Thyroid gland (tissue), 4 donors: Measurements from ENCODE around the gene AMIGO1. TPM values are rescaled to one million over a fixed set of nuclear protein-coding genes. Genes with fewer than 3 reads are reported as not detected.

Experiments used
- DNase-seq, 2 donors: peaks; one replicate each; pipeline ENCODE4 v3.0.0-alpha.2; 2019
- H3K27ac ChIP-seq, 3 donors: fragments of 200-600 bp; sonication (generic); 1 replicate in 2 of 3; 2 replicates in 1 of 3; pipeline ENCODE4 v1.5.1; 2016 to 2019; ENCODE audit warnings: mild to moderate bottlenecking in 1 of 3, moderate library complexity in 1 of 3
- H3K27me3 ChIP-seq: fragments of 200-600 bp; sonication (generic); one replicate; pipeline ENCODE4 v1.5.1; 2019
- H3K36me3 ChIP-seq, 2 donors: fragments of 200-600 bp; sonication (generic); one replicate each; pipeline ENCODE4 v1.5.1; 2016 to 2019
- H3K4me1 ChIP-seq, 2 donors: fragments of 200-600 bp; sonication (generic); one replicate each; pipeline ENCODE4 v1.5.1; 2017 to 2019
- H3K4me3 ChIP-seq, 3 donors: fragments of 200-600 bp; sonication (generic); replicated peaks in 1 of 3; 1 replicate in 2 of 3; 2 replicates in 1 of 3; pipeline ENCODE4 v1.5.1; 2016; ENCODE audit warnings: mild to moderate bottlenecking in 1 of 3
- H3K9me3 ChIP-seq: fragments of 200-600 bp; sonication (generic); one replicate; pipeline ENCODE4 v1.5.1; 2017
- POLR2A ChIP-seq, 2 donors: fragments of 450-650 bp; IDR thresholded peaks; one replicate each; pipeline ENCODE4 v1.6.1; 2017; ENCODE audit warnings: antibody characterized with exemption in 2 of 2, mild to moderate bottlenecking in 2 of 2, moderate library complexity in 1 of 2
- WGBS, 2 donors: methylation state at CpG; one replicate each; pipeline ENCODE4 v1.1.5; 2017; 5-methylcytosine and 5-hydroxymethylcytosine counted together
- intact Hi-C: fragments of 100-400 bp; cut with DNase I; formaldehyde crosslinking; loops from one replicate; pipeline ENCODE4 v1.15.1; 2023
- total RNA-seq, 4 donors: library from RNA; depleted of rRNA; stranded (reverse); fragments of >200 nt; gene quantifications; one replicate each; pipeline ENCODE4 v1.2.3, GENCODE V29; 2016
- TF ChIP-seq, protein P1 (sequence below), 6 experiments: fragments of 200-600 bp in 3 of 6; fragments of 450-650 bp in 3 of 6; sonication (generic) in 3 of 6; IDR thresholded peaks; one replicate each; pipeline ENCODE4 v1.5.1; 2016 to 2019; ENCODE audit warnings: antibody characterized with exemption in 6 of 6, mild to moderate bottlenecking in 2 of 6, inconsistent platforms in 1 of 6, moderate library complexity in 1 of 6

The AMIGO1 gene
- total RNA-seq, 4 donors from 2014 or later: 13.5 to 14.0 (median 13.8) TPM

DNA sequence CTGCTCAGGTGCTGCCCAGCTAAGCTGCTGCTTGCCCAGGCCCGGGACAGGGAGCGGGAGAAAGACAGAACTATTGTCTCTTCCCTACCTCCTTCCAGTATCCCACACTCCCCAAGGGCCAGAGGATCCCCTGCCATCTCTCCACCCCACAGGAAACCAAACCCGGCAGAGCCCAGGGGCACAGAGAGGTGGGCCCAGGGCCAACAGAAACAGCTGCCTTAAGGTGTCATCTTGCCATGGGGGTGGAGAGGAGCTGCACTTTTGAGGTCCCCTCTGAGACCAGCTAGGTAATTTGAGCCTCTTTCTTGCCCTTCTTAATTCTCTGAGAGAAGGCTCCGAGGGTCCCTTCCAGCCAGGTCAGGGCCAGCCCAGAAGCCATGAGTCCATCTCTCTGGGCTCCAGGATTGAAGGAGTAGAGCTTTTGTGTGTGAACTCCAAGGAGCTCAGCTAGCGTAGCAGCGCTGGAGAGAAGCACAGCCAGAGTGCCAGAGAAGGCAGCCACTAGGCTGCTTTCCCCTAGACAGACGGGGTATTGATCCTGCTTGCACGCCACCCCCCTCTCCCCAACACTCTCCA is 20.4 kb upstream of the AMIGO1 start:
- H3K27ac ChIP-seq: no peak overlapping the region
- no peak overlapping the region for H3K4me3 ChIP-seq
- no peaks in the 10 kb centered on the region for H3K36me3 ChIP-seq
- H3K4me1 ChIP-seq: peaks cover 4 to 6% of the 10 kb centered on the region in 2 donors
- DNase-seq: no peak
- intact Hi-C loops: loop anchor here (2.0 to 10.0 kb wide), 3 partner anchors 37 to 265 kb away; partner anchors contain the start of gene PSMA5
- H3K27me3 ChIP-seq: no peaks in the 10 kb centered on the region
- no peak for TF ChIP-seq POLR2A (IDR thresholded peaks at IDR 0.05)
- TF ChIP-seq, protein P1, sequence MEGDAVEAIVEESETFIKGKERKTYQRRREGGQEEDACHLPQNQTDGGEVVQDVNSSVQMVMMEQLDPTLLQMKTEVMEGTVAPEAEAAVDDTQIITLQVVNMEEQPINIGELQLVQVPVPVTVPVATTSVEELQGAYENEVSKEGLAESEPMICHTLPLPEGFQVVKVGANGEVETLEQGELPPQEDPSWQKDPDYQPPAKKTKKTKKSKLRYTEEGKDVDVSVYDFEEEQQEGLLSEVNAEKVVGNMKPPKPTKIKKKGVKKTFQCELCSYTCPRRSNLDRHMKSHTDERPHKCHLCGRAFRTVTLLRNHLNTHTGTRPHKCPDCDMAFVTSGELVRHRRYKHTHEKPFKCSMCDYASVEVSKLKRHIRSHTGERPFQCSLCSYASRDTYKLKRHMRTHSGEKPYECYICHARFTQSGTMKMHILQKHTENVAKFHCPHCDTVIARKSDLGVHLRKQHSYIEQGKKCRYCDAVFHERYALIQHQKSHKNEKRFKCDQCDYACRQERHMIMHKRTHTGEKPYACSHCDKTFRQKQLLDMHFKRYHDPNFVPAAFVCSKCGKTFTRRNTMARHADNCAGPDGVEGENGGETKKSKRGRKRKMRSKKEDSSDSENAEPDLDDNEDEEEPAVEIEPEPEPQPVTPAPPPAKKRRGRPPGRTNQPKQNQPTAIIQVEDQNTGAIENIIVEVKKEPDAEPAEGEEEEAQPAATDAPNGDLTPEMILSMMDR (IDR thresholded peaks at IDR 0.05): no peak
- no peaks in the 10 kb centered on the region for H3K9me3 ChIP-seq
- WGBS, 2 donors: 42 to 62% methylated on average over 7 to 8 of the region's 8 CpGs

DNA sequence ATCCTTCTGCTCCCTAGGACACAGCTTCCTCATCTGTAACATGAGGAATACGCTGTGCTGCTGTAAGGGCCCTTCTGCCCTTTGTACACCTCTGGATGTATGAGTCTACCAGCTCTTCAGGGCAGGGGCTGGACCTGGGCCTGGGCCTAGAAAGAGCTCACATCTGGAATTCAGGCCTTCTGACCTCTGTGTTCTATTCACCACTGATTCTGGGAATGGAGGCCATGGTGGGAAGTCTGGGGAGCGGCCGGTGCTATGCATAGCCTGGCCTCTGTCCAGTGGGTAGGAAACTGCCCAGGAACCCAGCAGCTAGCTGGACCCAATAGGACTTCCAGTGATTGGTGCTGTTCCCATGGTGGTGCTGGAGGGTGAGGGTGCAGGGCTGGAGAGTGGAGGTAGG is 19.2 kb upstream of the AMIGO1 start:
- intact Hi-C loops: no loop called here
- Histone ChIP-seq H3K4me1 (peaks cover 4 to 6% of the 10 kb centered on the region in 2 donors), H3K27ac (no peak overlapping the region), H3K36me3 (no peaks in the 10 kb centered on the region), H3K9me3 (no peaks in the 10 kb centered on the region), H3K4me3 (no peak overlapping the region), H3K27me3 (no peaks in the 10 kb centered on the region)
- DNase-seq: no peak
- 92% methylated on average over 3 of the region's 3 CpGs; no CpG with 5 or more reads in 1 of the 2 donors for WGBS, 2 donors
- no peak for TF ChIP-seq POLR2A (IDR thresholded peaks at IDR 0.05)

DNA sequence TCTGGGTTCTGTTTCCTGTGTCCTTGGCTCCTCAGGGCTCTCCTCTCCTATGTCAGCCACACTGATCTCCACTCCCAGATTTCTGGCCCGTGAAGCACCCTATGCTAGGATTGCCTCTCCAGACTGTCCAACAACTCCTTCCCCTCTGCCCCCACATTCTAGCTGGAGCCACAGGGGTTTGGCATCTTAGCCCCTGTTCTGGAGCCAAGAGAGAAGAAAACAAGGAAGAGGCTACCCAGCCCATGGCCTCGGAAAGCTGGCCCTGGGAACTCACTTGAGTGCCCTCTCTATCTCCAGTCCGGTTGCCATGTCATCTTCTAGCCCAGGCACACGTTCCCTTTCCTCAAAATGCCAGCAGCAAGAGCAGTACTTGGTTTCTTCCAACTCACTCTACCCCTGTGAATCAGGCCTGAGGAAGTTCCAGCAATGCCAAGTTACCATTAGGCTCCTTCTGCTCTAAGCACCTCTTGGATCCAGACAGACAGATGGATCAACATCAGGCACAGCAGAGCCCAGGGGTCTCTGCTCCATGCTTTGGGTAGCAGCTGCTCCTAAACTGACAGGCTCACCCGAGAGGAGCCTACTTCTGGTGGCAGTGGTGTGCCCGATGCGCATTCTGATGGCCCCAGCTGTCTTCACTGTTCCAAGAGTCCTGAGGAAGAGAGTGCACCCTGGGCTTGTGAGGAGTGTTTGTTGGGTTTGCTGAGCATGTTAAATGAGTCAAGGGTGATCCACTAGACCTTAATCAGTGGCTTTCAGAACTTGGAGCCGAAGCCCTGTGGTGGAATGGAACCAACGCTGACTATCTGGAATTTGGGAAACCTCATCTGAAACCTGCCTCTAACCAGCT is 18.5 kb upstream of the AMIGO1 start:
- Histone ChIP-seq H3K4me3 (no peak overlapping the region), H3K36me3 (no peaks in the 10 kb centered on the region), H3K27ac (no peak overlapping the region), H3K9me3 (no peaks in the 10 kb centered on the region), H3K4me1 (peaks cover 4 to 6% of the 10 kb centered on the region in 2 donors), H3K27me3 (no peaks in the 10 kb centered on the region)
- intact Hi-C loops: no loop called here
- WGBS, 2 donors: 87 to 88% methylated on average over 6 to 9 of the region's 9 CpGs
- DNase-seq: no peak
- TF ChIP-seq, protein P1 (IDR thresholded peaks at IDR 0.05): no peak
- TF ChIP-seq POLR2A (IDR thresholded peaks at IDR 0.05): no peak

DNA sequence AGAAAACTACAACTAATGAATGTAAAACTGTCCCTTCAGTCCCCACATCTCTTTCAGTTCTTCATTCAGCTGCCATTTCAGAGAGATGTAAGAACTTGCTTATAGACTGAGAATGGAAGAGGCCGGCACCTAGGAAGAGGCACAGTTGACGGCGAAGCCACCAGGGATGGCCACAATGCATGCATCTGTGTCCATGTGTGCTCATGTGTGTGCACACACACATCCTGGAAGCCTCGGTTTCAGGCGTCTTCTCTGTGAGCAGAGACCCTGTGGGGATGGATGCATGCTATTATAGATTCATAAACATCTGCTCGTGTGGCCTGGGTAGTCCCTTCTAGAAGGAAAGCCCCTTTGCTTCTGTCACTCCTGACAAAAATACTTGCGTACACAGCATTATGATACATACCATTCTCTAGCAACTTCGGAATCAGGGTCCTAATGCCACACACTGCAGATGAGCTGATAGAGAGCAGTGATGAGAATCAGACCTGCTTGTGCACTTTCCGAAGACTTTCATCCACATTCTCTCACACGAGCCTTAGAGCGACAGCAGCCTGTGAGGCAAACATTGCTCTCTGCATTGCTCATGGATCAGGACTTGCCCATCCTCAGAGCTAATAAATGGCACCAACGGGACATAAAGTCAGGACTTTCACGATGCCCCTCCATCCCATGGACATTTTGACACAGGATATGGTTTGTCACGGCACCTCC is 17.7 kb upstream of the AMIGO1 start:
- H3K4me1 ChIP-seq: peaks cover 0 to under 1% of the 10 kb centered on the region in 2 donors
- WGBS, 2 donors: 76 to 86% methylated on average over 14 of the region's 14 CpGs
- TF ChIP-seq, protein P1 (IDR thresholded peaks at IDR 0.05): no peak
- TF ChIP-seq POLR2A (IDR thresholded peaks at IDR 0.05): no peak

DNA sequence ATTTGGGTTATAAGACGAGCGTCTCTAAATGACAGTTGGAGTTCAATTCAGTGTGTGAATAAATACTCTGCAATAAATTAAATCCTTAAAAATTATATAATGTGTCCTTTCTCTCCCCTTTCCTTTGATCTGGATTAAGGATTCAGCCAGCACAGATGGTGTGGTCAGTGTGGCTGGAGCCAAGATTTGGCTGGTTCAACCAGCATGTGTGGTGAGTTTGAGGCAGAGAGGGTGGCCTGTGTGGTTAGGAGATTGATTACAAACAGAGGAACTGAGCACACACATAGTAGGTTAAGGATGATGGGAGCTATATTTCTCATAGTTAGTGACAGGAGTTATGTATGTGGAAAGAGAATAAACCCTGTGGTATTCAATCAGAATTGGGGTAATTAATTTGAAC is 14.2 kb upstream of the AMIGO1 start:
- H3K4me3 ChIP-seq: no peak overlapping the region
- TF ChIP-seq POLR2A (IDR thresholded peaks at IDR 0.05): no peak
- TF ChIP-seq, protein P1 (IDR thresholded peaks at IDR 0.05): no peak
- peaks cover 0 to 4% of the 10 kb centered on the region in 2 donors for H3K4me1 ChIP-seq
- intact Hi-C loops: no loop called here
- no peaks in the 10 kb centered on the region for H3K9me3 ChIP-seq
- 94 to 95% methylated on average over 2 of the region's 2 CpGs for WGBS, 2 donors
- H3K36me3 ChIP-seq: no peaks in the 10 kb centered on the region
- no peak for DNase-seq
- H3K27ac ChIP-seq: no peak overlapping the region
- no peaks in the 10 kb centered on the region for H3K27me3 ChIP-seq

More for the DNA sequence above, 17.7 kb upstream of the AMIGO1 start:
- intact Hi-C loops: no loop called here
- Histone ChIP-seq H3K27ac (no peak overlapping the region), H3K4me3 (no peak overlapping the region), H3K27me3 (no peaks in the 10 kb centered on the region), H3K36me3 (no peaks in the 10 kb centered on the region), H3K9me3 (no peaks in the 10 kb centered on the region)
- no peak for DNase-seq
